Stimulated activated CD4-positive, alpha-beta T cell treated with anti-CD3 and anti-CD28 coated beads, TNF-alpha, amount 100 ng/mL, for 48 hours (primary cell): ENCODE results near the gene ESRRA.
A peak's percentile ranks its signal among the peaks of the same experiment; 100 is the strongest.

Experiments
- DNase-seq, 3 donors: peaks; one replicate each; pipeline ENCODE4 v3.0.0-alpha.2; 2020; ENCODE audit warnings: low read depth in 3 of 3

Gene ESRRA

DNA sequence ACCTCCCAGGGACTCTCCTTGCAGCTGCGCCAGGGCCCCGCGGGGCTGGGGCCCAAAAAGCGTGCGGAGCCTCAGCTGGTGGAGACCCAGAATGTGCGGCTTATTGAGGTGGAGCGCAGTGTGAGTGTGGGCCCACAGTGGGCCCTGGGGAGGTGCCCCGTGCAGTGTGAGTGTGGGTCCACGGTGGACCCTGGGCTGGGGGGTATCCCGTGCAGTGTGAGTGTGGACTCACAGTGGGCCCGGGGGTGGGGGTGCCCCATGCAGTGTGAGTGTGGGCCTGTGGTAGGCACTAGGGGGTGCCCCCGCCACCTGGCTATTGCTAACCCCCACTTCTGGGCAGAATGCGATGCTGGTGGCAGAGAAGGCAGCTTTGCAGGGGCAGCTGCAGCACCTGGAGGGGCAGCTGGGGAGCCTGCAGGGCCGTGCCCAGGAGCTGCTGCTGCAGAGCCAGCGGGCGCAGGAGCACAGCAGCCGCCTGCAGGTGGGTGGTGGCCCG is 45.9 kb downstream of the ESRRA start:
- DNase-seq: no peak

DNA sequence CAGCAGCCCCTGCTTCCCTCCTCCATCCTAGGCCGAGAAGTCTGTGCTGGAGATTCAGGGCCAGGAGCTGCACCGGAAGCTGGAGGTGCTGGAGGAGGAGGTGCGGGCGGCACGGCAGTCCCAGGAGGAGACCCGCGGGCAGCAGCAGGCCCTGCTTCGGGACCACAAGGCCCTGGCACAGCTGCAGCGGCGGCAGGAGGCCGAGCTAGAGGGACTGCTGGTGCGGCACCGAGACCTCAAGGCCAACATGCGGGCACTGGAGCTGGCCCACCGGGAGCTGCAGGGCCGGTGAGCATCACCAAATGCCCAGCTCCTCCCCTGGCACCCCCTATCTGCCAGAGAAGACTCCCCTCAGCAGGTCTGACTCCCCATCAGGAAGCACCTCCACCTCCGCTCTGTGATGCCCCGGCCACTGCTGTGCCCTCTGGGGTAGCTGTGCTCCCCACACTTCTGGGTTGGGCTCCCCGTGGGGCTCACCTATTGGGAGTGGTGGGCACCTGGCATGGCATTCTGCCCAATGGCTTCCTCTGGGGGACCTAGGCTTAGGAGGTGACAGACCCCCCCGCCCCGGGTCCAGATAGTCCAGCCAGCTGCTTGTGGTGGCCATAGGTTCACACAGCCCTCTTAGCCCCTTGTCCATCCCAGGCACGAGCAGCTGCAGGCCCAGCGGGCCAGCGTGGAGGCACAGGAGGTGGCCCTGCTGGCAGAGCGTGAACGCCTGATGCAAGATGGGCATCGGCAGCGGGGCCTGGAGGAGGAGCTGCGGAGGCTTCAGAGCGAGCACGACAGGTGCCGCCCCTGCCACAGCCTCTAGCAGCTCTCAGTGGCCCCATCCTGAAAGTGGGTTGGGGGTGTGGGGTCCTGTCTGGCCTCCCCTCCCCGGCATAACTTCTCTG is 47.0 kb downstream of the ESRRA start:
- no peak for DNase-seq

DNA sequence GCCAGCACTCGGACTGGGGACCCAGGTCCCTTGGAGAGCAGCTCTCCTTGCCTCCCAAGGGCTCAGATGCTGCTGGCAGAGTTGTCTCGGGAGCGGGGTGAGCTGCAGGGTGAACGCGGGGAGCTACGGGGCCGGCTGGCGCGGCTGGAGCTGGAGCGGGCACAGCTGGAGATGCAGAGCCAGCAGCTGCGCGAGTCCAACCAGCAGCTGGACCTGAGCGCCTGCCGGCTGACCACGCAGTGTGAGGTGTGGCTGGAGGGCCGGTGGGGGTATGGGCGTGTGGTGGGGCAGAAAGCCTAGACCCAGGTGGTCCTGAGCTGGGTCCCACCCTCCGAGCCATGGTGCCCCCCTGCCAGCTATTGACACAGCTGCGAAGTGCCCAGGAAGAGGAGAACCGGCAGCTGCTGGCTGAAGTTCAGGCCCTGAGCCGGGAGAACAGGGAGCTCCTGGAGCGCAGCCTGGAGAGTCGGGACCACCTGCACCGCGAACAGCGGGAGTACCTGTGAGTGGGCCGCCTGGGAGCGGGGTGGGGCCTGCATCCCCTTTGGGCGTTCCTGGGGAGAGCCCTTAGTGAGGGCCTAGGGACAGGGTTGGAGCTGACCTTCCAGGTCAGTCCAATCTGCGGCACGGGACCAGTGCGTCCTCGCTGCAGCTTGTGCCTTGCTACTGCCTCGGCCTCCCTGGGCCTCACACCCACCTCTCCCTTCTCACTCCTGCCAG is 47.8 kb downstream of the ESRRA start:
- DNase-seq: no peak

DNA sequence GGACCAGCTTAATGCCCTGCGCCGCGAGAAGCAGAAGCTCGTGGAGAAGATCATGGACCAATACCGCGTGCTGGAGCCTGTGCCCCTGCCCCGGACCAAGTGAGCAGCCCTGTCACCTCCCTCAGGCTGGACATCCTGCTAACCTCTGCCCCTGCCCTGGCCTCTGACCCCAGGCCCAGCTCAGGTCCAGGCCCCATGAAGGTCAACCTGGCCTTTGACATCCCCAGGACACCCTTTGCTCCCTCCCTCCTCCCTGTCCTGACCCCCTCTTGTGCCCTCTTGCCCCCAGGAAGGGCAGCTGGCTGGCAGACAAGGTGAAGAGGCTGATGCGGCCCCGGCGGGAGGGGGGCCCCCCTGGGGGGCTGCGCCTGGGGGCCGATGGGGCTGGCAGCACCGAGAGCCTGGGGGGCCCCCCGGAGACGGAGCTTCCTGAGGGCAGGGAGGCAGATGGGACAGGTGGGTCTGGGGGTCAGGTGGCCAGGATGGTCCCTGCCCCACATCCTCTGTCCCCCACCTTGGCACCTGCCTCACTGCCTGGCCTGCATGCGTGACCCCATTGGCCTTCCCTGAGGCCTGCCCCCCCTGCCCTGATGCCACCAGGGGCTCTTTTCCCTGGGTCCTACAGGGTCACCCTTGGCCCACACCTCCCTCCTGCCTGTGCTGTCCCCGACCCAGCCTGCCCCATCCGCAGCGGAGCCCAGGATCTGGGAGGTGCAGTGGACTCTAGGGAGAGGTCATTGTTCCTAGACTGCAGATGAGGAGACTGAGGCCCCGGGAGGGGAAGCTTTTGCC is 48.6 kb downstream of the ESRRA start:
- no peak for DNase-seq

DNA sequence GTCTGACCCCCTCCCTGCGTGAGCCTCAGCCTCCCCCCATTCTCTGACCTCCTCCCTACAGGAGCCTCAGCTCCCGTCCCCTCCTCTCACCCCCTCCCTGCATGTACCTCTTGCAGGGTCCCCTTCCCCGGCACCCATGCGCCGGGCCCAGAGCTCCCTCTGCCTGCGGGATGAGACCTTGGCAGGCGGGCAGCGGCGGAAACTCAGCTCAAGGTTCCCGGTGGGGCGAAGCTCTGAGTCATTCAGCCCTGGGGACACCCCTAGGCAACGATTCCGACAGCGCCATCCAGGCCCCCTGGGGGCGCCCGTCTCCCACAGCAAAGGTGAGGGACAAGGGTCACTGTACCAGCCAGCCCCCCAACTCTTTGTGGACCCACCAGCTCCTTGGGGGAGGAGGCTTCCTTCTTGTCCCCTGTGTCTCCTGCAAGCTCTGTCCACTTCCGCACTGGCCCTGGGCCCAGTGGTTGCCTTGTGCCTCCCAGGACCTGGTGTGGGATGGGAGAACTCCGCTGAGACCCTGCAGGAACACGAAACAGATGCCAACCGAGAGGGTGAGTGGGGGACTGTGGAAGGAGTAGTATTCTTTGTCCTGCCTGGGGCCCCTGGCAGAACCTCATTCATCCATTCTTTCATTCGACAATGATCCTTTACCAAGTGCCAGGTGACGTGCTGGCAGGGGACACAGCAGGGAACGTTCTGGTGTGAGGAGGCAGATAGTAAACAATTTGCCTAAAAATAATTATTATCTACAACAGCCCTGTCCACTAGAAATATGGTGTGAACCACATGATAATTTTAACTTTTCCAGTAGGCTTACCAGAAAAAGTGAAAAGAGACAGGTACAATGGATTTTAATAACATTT is 50.0 kb downstream of the ESRRA start:
- DNase-seq: no peak

DNA sequence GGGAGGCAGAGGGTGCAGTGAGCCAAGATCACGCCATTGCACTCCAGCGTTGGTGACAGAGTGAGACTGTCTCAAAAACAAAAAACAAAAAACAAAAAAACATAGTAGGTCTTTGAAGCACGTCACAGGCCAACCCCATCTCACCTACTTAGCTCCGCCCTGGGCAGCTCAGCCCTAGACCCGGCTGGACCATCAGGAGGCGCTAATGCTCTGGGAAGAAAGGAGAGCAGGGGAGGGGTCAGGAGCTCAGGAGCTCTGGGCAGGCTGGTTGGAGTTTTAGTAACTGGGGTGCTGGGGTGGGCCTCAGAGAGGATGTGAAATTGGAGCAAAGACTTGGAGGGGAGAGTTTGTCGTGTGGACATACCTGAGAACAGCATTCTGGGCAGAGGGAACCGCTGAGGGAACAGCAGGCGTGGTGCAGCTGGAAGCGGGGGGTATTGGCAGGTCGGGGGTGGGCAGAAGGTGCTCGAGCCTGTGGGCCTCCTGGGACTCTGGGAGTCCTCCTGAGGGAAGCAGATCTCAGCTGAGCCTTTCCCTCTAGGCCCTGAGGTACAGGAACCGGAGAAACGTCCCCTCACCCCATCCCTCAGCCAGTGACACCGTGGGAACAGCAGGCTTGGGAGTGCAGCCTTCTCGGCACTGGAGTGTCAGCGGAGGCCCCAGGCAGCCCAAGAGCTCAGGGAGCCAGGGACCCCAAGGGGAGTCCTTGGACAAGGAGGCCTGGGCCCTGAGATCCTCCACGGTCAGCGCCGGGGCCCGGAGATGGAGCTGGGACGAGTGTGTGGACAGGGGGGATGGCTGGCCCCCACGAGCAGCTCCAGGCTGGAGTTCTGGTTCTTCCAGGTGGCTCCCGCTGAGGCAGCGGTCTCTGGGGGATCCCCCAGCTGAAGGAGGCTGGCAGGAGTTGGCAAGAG is 51.4 kb downstream of the ESRRA start:
- DNase-seq: no peak

DNA sequence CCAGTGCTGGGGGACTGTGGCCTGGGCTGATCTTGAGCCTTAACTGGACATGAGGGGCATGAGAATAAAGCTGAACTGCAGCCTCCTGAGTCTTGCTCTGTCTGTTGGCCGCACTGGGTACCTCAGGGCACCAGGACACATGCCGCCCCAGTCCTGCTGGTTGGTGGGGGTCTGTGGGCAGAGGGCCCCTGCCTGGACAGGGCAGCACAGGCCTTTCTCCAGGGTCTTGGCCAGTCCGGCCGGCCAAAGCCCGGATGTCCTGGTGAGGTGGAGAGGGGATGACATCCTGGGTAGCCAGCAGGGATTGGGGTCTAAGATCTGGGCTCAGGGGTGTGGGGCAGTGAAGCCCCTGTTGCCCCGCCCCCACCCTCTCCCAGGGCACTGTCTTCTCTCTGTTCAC is 52.1 kb downstream of the ESRRA start:
- no peak for DNase-seq

DNA sequence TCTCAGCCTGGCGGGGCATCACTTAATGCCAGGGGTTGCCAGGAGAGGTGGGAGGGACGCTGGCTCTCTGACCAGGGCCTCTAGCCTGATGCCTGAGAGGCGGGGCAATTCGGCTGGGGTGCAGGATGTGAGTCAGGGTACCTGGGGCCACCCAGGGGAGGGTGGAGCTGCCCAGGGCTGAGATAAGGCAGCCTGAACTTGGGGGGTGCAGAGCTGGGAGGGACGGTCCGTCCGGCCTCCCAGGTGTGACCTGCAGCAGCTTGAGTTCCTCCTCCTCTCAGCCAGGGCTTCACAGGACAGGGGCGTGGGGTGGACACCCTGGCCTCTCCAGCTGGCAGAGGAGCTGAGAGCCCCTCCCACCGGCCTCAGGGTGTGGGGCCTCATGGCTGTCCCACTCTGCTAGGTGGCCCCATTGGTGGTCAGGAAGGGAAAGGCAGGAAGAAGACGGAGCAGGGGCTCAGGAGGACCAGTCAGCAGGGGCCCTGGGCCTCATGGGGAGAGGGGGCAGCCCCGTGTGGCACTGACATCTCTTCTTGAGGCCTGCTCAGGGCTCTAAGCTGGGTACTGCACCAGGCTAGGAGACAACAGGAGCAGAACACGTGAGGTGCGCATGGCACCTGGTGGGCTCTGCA is 52.7 kb downstream of the ESRRA start:
- peak in 1 of 3 donors; percentile 67 for DNase-seq

DNA sequence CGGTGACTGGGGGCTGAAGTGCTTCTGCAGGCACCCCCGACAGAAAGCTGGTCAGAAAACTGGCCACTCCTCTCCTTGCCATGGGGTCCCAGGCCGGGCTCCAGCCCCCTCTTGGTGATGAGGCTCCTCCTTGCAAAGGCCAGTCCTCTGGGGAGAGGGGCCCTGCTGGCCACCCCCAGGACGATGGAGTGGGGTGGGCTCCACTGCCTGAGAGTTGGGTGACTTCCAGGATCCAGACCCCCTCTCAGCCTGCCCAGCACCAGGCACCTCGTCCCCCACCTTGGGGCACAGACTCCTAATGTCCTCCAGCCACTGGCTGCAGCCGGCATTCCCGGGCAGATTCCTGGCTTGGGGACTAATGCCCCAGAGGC is 53.2 kb downstream of the ESRRA start:
- no peak for DNase-seq

DNA sequence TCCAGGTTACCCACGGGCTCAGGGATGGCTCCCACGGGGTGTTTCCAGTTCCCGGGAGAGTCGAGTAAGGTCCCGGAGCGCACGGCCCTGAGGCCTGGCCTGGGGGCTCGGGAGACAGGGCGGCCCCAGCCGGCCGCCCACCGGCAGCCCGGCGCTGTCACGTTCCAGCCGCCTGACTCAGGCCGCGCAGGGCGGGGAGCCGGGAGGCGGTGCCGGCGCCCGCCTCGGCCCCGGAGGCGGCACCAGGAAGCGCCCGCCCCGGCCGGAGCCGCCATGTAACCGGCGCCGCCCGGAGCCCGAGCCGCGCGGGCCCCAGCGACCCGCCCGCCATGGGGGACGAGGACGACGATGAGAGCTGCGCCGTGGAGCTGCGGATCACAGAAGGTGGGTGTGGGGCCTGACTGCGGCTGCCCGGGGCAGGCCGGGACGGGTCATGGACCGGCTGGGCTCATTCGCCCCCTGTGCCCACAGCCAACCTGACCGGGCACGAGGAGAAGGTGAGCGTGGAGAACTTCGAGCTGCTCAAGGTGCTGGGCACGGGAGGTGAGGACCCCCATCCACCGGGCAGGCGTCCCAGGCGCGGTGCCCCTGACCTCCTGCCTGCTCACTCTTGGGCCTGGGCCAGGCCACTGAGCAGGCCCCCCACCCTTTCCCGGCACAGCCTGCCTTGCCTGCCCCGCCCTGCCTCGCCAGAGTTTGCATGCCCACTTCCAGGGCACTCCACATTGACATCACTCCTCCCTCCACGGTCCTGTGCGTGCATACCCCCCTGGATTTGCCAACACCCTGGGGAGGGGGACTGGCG is 53.8 kb downstream of the ESRRA start, which contains the start of gene RPS6KA4:
Gene RPS6KA4, plus strand, starts transcription at position 256 of the 805 bp plus-strand sequence. Its CDS starts 74 bp downstream, at position 330.
- peak in 1 of 3 donors; percentile 27 for DNase-seq

DNA sequence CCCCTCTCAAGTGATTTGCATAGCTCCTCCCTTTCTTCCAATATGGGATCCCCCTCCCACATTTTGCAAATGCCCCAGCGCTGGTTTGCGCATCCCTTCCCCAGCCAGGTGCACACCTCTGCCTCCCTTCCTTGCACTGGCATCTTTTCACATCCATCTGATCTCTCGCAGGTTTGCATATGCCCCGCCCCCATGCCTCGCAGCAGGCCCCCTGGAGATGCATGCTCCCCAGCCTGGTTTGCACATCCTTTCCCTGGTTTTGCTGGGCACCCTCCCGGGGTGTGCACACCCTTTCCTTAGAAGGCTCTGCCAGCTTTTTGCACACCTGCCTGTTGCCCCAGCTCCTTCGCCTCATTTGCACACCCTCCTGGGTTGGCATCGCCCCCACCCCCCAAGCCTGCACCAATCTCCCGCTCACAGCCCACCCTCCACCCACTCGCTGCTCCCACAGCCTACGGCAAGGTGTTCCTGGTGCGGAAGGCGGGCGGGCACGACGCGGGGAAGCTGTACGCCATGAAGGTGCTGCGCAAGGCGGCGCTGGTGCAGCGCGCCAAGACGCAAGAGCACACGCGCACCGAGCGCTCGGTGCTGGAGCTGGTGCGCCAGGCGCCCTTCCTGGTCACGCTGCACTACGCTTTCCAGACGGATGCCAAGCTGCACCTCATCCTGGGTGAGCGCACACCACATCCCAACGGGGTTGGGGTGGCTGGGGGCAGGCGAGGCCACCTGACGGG is 54.6 kb downstream of the ESRRA start:
- DNase-seq: no peak

DNA sequence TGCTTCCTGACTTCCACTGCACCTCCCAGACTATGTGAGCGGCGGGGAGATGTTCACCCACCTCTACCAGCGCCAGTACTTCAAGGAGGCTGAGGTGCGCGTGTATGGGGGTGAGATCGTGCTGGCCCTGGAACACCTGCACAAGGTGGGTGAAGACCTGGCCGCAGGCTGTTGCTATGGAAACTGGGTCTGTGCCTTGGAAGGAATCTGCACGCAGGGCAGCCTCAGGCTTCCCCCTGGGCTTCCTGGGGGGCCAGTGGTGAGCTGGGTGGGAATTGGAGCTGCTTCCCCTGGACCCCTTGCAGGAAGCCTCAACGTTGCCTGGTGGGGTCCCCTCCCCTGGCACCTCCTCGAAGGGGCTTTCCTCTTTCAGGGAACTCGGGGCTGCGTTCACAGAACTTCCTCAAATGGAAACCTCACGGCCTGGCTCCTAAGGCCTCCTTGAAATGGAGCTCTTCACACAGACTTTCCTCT is 55.2 kb downstream of the ESRRA start:
- no peak for DNase-seq

DNA sequence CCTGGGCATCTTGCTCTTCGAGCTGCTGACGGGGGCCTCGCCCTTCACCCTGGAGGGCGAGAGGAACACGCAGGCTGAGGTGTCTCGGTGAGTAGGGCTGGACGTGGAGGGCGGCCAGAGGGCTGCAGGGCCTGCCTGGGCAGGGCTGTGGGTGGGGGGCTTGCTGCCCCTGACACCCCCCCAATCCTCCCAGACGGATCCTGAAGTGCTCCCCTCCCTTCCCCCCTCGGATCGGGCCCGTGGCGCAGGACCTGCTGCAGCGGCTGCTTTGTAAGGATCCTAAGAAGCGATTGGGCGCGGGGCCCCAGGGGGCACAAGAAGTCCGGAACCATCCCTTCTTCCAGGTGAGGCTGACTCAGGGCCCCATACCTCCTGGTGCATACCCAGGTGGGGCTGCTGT is 56.3 kb downstream of the ESRRA start:
- DNase-seq: no peak

DNA sequence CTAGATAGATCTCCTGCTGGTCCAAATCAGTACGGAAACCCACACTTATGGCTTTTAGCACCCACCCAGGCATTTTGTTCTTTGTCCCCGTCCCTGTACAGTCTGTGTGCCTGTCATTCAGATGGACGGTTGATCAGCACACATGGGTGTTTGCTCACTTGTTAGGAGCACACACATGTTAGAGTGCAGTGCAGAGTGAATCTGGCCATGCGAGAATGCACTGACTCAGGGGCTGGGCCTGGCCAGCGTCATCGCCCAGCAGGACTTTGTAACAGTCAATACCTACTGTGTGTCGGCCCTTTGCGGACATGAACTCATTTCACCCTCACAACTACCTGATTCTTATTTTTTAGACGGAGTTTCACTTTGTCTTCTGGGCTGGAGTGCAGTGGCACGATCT is 57.0 kb downstream of the ESRRA start:
- no peak for DNase-seq

DNA sequence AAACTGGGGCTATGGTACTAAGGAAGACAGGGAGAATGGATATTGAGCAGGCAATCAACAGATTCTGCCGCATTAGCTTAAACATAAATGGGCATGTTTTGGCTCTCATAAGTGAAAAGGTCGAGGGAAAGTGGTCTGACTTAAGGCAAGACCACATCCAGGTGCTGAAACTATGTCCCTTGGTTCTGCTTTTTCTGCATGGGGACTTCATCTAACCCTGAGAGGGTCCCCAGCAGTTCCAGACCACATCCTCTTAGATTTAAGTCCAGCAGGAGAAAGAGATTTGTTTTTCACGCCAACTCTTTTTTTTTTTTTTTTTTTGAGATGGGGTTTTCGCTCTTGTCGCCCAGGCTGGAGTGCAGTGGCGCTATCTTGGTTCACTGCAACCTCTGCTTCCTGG is 59.1 kb downstream of the ESRRA start:
- no peak for DNase-seq

DNA sequence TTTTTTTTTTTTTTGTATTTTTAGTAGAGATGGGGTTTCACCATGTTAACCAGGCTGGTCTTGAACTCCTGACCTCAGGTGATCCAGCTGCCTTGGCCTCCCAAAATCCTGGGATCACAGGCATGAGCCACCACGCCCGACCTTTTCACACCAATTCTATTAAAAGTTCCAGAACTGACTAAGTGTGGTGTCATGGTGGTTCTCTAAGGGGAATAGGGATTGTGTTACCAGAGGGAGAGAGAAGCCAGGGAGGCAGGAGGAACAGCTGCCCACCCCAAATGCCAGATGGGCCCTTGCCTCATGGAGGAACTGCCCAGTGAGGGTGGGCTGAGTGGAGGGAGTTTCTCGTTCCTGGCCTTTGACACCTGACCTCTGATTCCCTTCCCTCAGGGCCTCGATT is 59.6 kb downstream of the ESRRA start:
- DNase-seq: no peak
